ENCODE results near the gene ZCCHC3. TPM values are rescaled to one million over a fixed set of nuclear protein-coding genes. Genes with fewer than 3 reads are reported as not detected.
A peak's percentile ranks its signal among the peaks of the same experiment; 100 is the strongest.

ZCCHC3 gene
- total RNA-seq, 1 donor from 2014 or later = 40.8 TPM

GRCh38 chr20:295804-296203 lies 1.6 kb upstream of the ZCCHC3 start:
- H3K36me3 Mint-ChIP-seq = no peaks in the 10 kb centered on the region
- H3K4me3 Mint-ChIP-seq = peak overlapping the region; percentile 39
- no peaks in the 10 kb centered on the region for H3K27me3 Mint-ChIP-seq (ENCODE audit: low read depth)
- no peak overlapping the region for H3K27ac Mint-ChIP-seq
- TF ChIP-seq CTCF (IDR thresholded peaks at IDR 0.05; ENCODE audit: unreplicated experiment) = no peak
- no peak for DNase-seq (ENCODE audit: low spot score in 2 of 2, unreplicated experiment in 2 of 2)
- no peaks in the 10 kb centered on the region for H3K9me3 Mint-ChIP-seq
- peaks cover 31% of the 10 kb centered on the region for H3K4me1 Mint-ChIP-seq

- no peaks in the 10 kb centered on the region for H3K27me3 Mint-ChIP-seq (ENCODE audit: low read depth)
- H3K36me3 Mint-ChIP-seq = no peaks in the 10 kb centered on the region
- H3K4me3 Mint-ChIP-seq = peak overlapping the region; percentile 99
- H3K27ac Mint-ChIP-seq = peak overlapping the region; percentile 97
- TF ChIP-seq CTCF (IDR thresholded peaks at IDR 0.05; ENCODE audit: unreplicated experiment) = no peak
- peak in 1 of 2 experiments; percentile 49 for DNase-seq (ENCODE audit: low spot score in 2 of 2, unreplicated experiment in 2 of 2)
- no peaks in the 10 kb centered on the region for H3K9me3 Mint-ChIP-seq
- peaks cover 46% of the 10 kb centered on the region for H3K4me1 Mint-ChIP-seq
These were observed 780 bp downstream of the ZCCHC3 start for GRCh38 chr20:297925-298775.

- no peak for DNase-seq (ENCODE audit: low spot score in 2 of 2, unreplicated experiment in 2 of 2)
- Mint-ChIP-seq H3K36me3 (no peaks in the 10 kb centered on the region), H3K9me3 (no peaks in the 10 kb centered on the region), H3K27me3 (ENCODE audit: low read depth) (no peaks in the 10 kb centered on the region), H3K4me3 (peak overlapping the region; percentile 98), H3K4me1 (peaks cover 46% of the 10 kb centered on the region), H3K27ac (peak overlapping the region; percentile 97)
- no peak for TF ChIP-seq CTCF (IDR thresholded peaks at IDR 0.05; ENCODE audit: unreplicated experiment)
These were observed 1.5 kb downstream of the ZCCHC3 start for GRCh38 chr20:298776-299391.

GRCh38 chr20:300345-300990 lies 3.1 kb downstream of the ZCCHC3 start:
- H3K4me1 Mint-ChIP-seq = peaks cover 46% of the 10 kb centered on the region
- no peaks in the 10 kb centered on the region for H3K36me3 Mint-ChIP-seq
- no peaks in the 10 kb centered on the region for H3K27me3 Mint-ChIP-seq (ENCODE audit: low read depth)
- H3K9me3 Mint-ChIP-seq = no peaks in the 10 kb centered on the region
- H3K27ac Mint-ChIP-seq = peak overlapping the region; percentile 87
- peak overlapping the region; percentile 98 for H3K4me3 Mint-ChIP-seq
- no peak for DNase-seq (ENCODE audit: low spot score in 2 of 2, unreplicated experiment in 2 of 2)
- no peak for TF ChIP-seq CTCF (IDR thresholded peaks at IDR 0.05; ENCODE audit: unreplicated experiment)

GRCh38 chr20:301886-302848 lies 4.8 kb downstream of the ZCCHC3 start:
- H3K4me1 Mint-ChIP-seq = peaks cover 36% of the 10 kb centered on the region
- DNase-seq (ENCODE audit: low spot score in 2 of 2, unreplicated experiment in 2 of 2) = no peak
- TF ChIP-seq CTCF (IDR thresholded peaks at IDR 0.05; ENCODE audit: unreplicated experiment) = no peak
- no peaks in the 10 kb centered on the region for H3K36me3 Mint-ChIP-seq
- H3K4me3 Mint-ChIP-seq = no peak overlapping the region
- H3K27ac Mint-ChIP-seq = peak overlapping the region; percentile 87
- no peaks in the 10 kb centered on the region for H3K9me3 Mint-ChIP-seq
- H3K27me3 Mint-ChIP-seq (ENCODE audit: low read depth) = no peaks in the 10 kb centered on the region
